HG03139 (cell line): ENCODE results near the gene TMSB4X.
"Not testable (repeated sequence)": the region's sequence is repeated elsewhere in the genome, so short reads cannot be mapped to it uniquely, and the experiment has no call there.

Experiments
- ATAC-seq: cut with Tn5 transposase; IDR thresholded peaks from one replicate; pipeline ENCODE4 v1.9.1; 2021; ENCODE audit not compliant: unreplicated experiment

The TMSB4X gene

DNA sequence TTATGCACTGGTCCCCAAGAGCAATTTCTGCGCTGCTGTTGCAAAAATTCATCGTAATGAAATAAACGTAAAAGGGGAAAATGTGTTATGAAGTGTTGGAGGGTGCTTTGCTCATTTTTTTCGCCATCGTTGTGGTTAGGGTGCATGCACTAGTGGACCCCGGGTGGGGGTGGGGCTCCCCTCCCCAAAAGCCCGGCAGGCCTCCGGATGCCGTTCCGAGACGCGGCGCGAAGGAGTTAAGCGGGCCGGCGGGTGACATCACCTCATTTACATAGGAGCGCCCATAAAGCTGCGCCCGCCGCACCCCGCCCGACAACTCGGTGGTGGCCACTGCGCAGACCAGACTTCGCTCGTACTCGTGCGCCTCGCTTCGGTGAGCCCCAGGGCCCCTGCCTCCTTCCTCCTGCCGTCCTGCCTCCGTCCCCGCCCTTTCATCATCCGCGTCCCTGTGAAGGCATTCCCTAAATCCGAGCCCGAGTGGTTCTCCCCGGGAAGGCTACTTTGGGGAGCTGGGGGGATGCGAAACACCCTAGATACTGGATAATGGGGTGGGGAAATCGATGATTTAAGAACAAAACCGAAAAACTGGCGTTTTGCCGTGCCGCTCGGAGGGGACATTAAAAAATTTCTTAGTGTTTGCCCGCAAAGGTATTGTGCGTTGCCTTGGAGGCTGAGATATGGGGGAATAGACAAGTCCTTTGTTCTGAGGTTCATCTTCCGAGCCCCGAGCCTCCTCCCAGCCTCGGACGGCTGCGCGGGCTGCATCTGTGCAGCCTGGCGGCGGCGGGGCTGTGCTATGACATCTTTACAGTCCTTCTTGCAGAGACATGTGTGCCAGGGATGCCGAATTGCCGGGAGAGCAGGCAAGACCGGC lies at the start of gene TMSB4X:
TMSB4X (plus strand) TSS at position 315 of the 874 bp plus-strand sequence.
- ATAC-seq: peak; percentile 38

DNA sequence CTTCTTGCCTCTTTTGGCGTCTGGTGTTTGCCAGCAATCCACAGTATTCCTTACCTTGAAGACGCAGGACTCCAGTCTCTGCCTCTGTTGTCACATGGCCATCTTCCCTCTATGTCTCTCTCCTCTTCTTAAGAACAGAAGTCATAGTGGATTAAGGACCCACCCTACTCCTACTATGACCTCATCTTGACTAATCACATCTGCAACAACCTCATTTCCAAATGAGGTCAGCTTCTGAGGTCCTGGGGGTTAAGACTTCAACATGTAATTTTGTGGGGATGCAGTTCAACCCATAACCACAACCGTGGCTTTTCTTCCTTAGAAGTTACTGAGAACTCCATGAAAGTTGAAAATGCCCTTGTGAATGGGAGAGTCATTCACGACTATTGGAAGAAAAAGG lies 45.2 kb upstream of the TMSB4X start:
- ATAC-seq: no peak

- no peak for ATAC-seq
Observed at GRCh38 chrX:12930150-12930549, 44.8 kb upstream of the TMSB4X start.

DNA sequence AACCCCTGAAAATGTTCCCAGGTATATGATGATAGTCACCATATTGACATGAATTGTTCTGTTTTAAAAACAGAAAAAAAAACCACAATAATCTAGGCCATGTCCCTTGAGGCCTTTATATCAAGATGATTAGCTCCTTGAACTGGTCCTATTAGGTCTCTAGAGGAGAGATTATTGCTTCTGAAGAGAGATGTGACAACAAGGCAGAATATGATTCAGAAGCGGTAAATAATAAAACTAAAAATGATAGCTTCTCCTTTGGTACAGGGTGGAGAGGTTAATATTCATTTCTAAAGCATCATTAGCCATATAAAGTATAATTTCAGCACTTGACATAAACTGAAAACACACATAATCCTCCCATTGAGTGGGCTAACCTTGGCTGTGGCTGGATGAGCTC lies 42.7 kb upstream of the TMSB4X start:
- no peak for ATAC-seq

- ATAC-seq: no peak
Observed at GRCh38 chrX:12934850-12935249, 40.1 kb upstream of the TMSB4X start.

- no peak for ATAC-seq
Observed at GRCh38 chrX:12936947-12937346, 38.0 kb upstream of the TMSB4X start.

- ATAC-seq: not testable (repeated sequence)
Observed at GRCh38 chrX:12940471-12940870, 34.4 kb upstream of the TMSB4X start.

DNA sequence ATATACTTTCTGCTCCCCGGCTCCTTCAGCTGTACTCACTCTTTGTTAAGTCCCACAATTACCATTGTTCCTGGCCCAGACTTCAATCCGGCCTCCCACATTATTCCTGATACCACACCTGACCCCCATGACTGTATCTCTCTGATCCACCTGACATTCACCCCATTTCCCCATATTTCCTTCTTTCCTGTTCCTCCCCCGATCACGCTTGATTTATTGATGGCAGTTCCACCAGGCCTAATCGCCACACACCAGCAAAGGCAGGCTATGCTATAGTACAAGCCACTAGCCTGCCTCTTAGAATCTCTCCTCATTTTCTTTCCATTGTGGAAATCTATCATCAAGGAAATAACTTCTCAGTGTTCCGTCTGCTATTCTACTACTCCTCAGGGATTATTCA lies 31.3 kb upstream of the TMSB4X start:
- not testable (repeated sequence) for ATAC-seq

- ATAC-seq: not testable (repeated sequence)
Observed at GRCh38 chrX:12944452-12944851, 30.5 kb upstream of the TMSB4X start.

- no peak for ATAC-seq
Observed at GRCh38 chrX:12945494-12945893, 29.4 kb upstream of the TMSB4X start.

GRCh38 chrX:12946406-12946805 lies 28.5 kb upstream of the TMSB4X start:
- no peak for ATAC-seq

DNA sequence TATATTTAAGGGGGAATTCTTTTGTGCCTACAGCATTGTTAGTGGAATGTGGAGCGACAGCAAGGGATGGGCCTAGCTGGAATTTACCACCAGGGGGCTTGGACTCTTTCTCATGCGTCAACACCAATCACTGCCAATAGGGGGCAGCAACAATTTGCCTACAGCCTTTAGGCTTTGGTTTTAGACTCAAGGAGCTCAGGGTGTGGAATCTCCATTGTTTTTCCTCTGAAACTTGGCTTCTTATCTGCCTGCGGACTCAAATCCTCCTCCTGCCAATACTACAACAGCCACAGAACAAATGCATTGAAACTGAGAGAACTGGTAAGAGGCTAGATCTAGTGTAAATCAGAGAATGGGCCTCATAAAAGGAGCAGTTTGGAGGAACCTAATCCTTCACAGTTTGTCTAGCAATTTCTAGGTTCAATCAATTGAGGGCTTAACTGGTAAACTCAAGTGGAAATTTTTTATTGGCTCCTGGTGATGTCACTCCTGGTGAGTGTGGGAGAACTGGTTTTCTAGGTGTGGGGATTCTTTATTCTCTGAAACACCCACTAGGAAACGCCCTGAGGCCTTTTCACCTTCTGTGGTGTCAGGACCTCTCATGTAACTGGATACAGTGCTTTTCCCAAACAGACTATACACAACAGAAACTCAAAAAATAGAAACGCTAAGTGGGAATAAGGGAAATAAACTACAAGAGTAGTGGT lies 27.9 kb upstream of the TMSB4X start:
- no peak for ATAC-seq

DNA sequence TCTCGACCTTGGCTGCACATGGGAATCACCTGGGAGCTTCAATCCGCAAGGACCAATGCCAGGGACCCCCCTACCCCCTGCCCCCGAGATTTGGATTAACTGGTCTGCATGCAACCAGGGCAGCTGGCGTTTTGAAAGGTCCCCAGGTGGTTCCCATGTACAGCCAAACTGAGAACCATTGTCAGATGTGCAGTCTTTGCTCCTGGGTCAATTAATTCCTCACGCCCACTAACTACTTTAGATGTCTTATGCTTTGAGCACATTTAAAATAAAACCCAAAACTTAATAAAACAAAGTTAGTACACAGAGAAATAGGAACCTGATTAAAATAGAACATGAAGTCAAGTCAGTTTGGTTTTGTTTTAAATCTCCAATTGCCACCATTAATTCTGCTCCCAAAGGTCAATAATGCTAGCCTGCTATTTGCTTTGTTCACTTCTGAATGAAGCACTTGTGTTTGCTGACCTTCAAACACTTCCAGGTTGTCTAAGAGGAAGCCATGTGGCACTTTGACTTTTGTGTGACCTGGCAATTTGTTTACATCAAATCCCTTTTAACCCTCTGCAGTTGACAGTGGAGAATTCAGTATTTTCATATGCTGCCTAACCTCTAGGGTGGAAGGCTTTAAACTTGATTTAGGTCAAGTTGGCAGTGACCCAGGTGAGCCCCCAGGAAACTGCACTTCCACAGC lies 27.2 kb upstream of the TMSB4X start:
- ATAC-seq: no peak

DNA sequence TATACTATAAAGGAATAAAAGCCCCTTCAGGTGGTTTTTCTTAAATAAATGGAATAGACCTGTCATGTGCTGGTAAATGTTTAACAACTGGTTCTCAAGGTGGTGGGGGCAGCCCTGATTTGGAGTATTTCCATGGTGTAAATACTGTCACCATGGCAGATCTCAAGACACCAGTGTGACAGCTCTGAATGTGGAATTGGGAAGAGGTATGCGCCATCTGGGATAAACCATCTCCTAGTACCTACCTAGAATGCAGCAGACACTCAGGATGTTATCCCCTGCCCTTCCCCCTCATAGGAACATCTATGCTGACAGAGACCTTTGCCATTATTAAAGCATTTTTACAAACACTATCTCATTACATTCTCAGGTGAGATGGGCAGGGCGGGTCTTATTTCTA lies 26.4 kb upstream of the TMSB4X start:
- ATAC-seq: no peak

DNA sequence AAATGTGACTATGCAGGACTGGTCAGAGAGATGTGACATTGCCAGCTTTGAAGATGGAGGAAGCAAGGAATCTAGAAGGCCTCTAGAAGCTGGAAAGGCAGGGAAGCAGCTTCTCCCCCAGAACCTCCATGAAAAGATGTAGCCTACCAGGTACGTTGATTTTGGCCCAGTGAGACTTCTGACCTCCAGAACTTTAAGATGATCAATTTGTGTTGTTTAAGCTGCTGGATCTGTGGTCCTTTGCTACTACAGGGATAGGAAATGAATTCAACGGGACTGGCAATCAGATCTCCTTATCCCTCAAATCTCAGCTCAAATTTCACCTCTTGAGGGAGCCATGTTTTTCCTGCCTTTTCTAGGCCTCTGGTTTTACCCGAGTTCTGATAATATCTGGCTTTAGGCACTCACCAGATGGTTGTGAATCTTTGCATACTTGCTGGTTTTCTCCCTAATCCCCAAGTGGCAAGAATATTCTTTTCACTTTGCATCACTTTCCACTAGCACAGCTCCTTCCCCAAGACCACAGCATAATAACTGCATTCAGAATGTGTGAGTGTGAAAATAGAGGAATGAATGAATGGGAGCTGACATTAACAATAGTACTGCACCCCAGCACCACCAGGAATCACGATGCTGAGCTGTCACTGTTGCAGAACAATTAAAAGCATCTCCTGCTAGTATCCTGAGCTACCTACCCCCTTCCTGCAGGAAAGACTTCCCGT lies 25.5 kb upstream of the TMSB4X start:
- ATAC-seq: no peak

DNA sequence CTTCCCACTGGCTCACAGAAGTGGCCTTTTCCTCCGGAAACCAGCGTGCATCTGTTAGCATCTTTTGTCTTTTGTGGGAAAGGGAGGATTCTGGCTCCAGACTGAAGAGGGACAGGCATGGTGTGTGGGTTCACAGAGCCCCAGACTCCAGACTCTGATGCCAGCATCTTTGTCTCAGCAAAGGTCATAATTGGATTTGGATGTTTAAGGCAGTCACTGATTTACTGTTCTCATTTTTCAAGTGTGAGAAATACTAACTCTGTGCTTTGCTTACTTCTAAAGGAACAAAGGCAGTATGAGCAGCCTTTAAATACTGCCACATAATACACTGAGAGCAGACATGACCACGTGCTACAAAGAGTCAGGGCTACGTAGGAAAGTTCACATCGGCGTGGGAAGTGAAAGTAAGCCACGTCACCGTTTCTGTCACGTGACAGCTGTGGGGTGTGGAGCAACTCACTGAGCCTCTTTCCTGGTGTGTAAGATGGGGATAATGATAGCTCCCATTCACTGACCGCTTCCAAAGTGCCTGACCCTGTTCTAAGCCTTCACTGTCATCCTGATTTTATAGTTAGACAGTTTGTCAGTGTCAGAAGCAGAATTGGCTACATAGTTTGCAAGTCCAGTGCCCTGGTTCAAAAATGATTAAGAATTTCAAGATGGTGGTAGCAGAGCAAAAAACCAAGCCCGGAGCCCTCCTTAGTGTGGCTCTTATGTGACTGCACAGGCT lies 24.8 kb upstream of the TMSB4X start:
- ATAC-seq: peak; percentile 45

- peak; percentile 51 for ATAC-seq
Observed at GRCh38 chrX:12950851-12951594, 23.9 kb upstream of the TMSB4X start.

DNA sequence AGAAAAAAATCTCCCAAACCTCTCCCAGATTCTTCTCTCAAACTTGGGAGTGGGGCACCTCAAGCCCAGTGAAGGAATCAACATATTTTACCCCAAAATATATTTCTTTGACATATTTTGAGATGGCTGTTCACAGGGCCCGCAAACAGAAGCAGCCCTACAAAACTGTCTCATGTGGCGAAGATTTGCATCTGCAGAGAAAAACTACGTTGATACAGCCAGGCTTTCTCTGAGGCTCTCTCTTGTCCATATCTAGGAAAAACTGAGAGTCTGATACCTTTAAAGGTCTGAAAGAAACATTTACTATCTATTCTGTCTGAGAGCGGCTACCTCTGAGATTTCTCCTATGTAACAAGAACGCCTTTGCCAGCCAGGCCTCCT lies 23.3 kb upstream of the TMSB4X start:
- no peak for ATAC-seq

- ATAC-seq: no peak
Observed at GRCh38 chrX:12953420-12953819, 21.5 kb upstream of the TMSB4X start.

DNA sequence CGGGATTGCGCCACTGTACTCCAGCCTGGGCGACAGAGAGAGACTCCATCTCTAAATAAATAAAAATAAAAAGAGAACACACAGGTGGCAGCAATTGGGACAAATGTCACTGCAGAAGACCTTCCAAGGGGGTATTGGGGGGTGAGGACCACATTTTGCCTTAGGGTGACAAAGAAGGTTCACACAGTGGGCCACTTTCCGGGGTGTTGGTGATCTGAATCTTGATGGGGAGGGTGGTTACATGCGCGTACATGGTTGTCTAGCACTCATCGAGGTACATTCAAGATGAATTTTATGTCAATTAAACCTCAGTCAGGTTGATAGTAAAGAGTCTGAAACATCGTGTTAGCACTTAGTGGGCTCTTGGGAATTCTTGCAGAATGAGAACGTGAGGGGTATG lies 20.5 kb upstream of the TMSB4X start:
- no peak for ATAC-seq
